Measurements from ENCODE around the gene GYPB.
"Not testable (repeated sequence)": the region's sequence is repeated elsewhere in the genome, so short reads cannot be mapped to it uniquely, and the experiment has no call there.

GYPB gene

GRCh38 chr4:144019277-144019676, at the start of gene GYPB:
GYPB (minus strand) TSS chr4:144019380; CDS start chr4:144019287, 93 bp downstream.
- not testable (repeated sequence) for DNase-seq (ENCODE audit: low read depth in 1 of 2, low spot score in 1 of 2)

- not testable (repeated sequence) for DNase-seq (ENCODE audit: low read depth in 1 of 2, low spot score in 1 of 2)
Observed at GRCh38 chr4:144061556-144061955, 42.4 kb upstream of the GYPB start.

GRCh38 chr4:144060234-144060859, 41.2 kb upstream of the GYPB start:
- DNase-seq (ENCODE audit: low read depth in 1 of 2, low spot score in 1 of 2): not testable (repeated sequence)

- DNase-seq (ENCODE audit: low read depth in 1 of 2, low spot score in 1 of 2): no peak
Observed at GRCh38 chr4:144056800-144057199, 37.6 kb upstream of the GYPB start.

- DNase-seq (ENCODE audit: low read depth in 1 of 2, low spot score in 1 of 2): not testable (repeated sequence)
Observed at GRCh38 chr4:144055336-144055735, 36.2 kb upstream of the GYPB start.

GRCh38 chr4:144051494-144051893, 32.3 kb upstream of the GYPB start:
- DNase-seq (ENCODE audit: low read depth in 1 of 2, low spot score in 1 of 2): not testable (repeated sequence)

- not testable (repeated sequence) for DNase-seq (ENCODE audit: low read depth in 1 of 2, low spot score in 1 of 2)
Observed at GRCh38 chr4:144050631-144051030, 31.5 kb upstream of the GYPB start.

- not testable (repeated sequence) for DNase-seq (ENCODE audit: low read depth in 1 of 2, low spot score in 1 of 2)
Observed at GRCh38 chr4:144049495-144050424, 30.6 kb upstream of the GYPB start.

- DNase-seq (ENCODE audit: low read depth in 1 of 2, low spot score in 1 of 2): not testable (repeated sequence)
Observed at GRCh38 chr4:144044936-144045335, 25.8 kb upstream of the GYPB start.

GRCh38 chr4:144032580-144032979, 13.4 kb upstream of the GYPB start:
- DNase-seq (ENCODE audit: low read depth in 1 of 2, low spot score in 1 of 2): not testable (repeated sequence)

GRCh38 chr4:144031875-144032274, 12.7 kb upstream of the GYPB start:
- not testable (repeated sequence) for DNase-seq (ENCODE audit: low read depth in 1 of 2, low spot score in 1 of 2)

- DNase-seq (ENCODE audit: low read depth in 1 of 2, low spot score in 1 of 2): not testable (repeated sequence)
Observed at GRCh38 chr4:144031369-144031768, 12.2 kb upstream of the GYPB start.

- DNase-seq (ENCODE audit: low read depth in 1 of 2, low spot score in 1 of 2): not testable (repeated sequence)
Observed at GRCh38 chr4:144030708-144031107, 11.5 kb upstream of the GYPB start.

- not testable (repeated sequence) for DNase-seq (ENCODE audit: low read depth in 1 of 2, low spot score in 1 of 2)
Observed at GRCh38 chr4:144026682-144027081, 7.5 kb upstream of the GYPB start.

GRCh38 chr4:144024399-144025053, 5.3 kb upstream of the GYPB start:
- DNase-seq (ENCODE audit: low read depth in 1 of 2, low spot score in 1 of 2): not testable (repeated sequence)

- DNase-seq (ENCODE audit: low read depth in 1 of 2, low spot score in 1 of 2): not testable (repeated sequence)
Observed at GRCh38 chr4:144022772-144023400, 3.7 kb upstream of the GYPB start.

GRCh38 chr4:144021336-144021990, 2.3 kb upstream of the GYPB start:
- not testable (repeated sequence) for DNase-seq (ENCODE audit: low read depth in 1 of 2, low spot score in 1 of 2)

GRCh38 chr4:144018223-144019000, 768 bp downstream of the GYPB start:
- DNase-seq (ENCODE audit: low read depth in 1 of 2, low spot score in 1 of 2): not testable (repeated sequence)

GRCh38 chr4:144017271-144017670, 1.9 kb downstream of the GYPB start:
- not testable (repeated sequence) for DNase-seq (ENCODE audit: low read depth in 1 of 2, low spot score in 1 of 2)

Measured in stimulated activated CD4-positive, alpha-beta T cell treated with anti-CD3 and anti-CD28 coated beads, Interleukin-15, amount 100 ng/mL, for 1 hour (primary cell).